Spleen (tissue), 7 donors: ENCODE measurements around the gene SMARCD3.

Experiments
- POLR2A ChIP-seq, 3 donors: fragments of 450-650 bp; IDR thresholded peaks; one replicate each; pipeline ENCODE4 v1.5.1; 2017; ENCODE audit warnings: antibody characterized with exemption in 3 of 3, mild to moderate bottlenecking in 1 of 3
- POLR2AphosphoS5 ChIP-seq, 3 donors: sonication (generic); formaldehyde crosslinking; IDR thresholded peaks; one replicate each; pipeline ENCODE4 v1.5.1; 2017; ENCODE audit warnings: antibody characterized with exemption in 3 of 3
- TF ChIP-seq, protein P1 (sequence below), 11 experiments: fragments of 200-600 bp in 7 of 11; fragments of 450-650 bp in 4 of 11; sonication (generic) in 4 of 11; IDR thresholded peaks in 8 of 11; conservative IDR thresholded peaks in 3 of 11; 1 replicate in 7 of 11; 2 replicates in 4 of 11; pipeline versions ENCODE4 v1.4.0 to v1.8.0; 2016 to 2021; ENCODE audit warnings: antibody characterized with exemption in 11 of 11, inconsistent platforms in 4 of 11, mild to moderate bottlenecking in 1 of 11
- donor health status: DM: no; HTN: no; CAD: no; lungs with moderate emphysema.
- donor health status: DM: no; HTN: no; CAD: no.
- donor health status: DM: no; HTN: no; CAD: no.

DNA sequence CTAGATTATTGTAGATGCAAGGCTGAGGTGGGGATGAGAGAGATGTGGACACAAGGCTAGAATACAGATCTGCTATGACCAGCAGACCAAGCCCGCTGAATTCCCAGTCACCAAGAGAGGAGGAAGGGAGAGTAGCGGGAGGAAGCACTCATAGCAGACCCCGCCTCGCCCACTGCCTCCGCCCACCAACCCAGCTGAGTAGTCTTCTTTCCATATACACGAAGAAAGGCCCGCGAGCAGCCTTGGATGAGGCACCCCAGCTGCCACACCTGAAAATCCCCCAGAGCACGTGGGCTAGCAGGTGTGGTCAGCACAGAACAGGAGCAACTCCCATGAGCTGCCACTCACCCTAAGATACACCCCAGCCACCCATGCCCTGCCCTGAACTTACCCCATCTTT lies 30.3 kb downstream of the SMARCD3 start:
- TF ChIP-seq POLR2A (IDR thresholded peaks at IDR 0.05) = no peak
- TF ChIP-seq, protein P1, sequence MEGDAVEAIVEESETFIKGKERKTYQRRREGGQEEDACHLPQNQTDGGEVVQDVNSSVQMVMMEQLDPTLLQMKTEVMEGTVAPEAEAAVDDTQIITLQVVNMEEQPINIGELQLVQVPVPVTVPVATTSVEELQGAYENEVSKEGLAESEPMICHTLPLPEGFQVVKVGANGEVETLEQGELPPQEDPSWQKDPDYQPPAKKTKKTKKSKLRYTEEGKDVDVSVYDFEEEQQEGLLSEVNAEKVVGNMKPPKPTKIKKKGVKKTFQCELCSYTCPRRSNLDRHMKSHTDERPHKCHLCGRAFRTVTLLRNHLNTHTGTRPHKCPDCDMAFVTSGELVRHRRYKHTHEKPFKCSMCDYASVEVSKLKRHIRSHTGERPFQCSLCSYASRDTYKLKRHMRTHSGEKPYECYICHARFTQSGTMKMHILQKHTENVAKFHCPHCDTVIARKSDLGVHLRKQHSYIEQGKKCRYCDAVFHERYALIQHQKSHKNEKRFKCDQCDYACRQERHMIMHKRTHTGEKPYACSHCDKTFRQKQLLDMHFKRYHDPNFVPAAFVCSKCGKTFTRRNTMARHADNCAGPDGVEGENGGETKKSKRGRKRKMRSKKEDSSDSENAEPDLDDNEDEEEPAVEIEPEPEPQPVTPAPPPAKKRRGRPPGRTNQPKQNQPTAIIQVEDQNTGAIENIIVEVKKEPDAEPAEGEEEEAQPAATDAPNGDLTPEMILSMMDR (IDR thresholded peaks at IDR 0.05 in 8 of 11, conservative IDR thresholded peaks at IDR 0.05 in 3 of 11) = no peak
- TF ChIP-seq POLR2AphosphoS5 (IDR thresholded peaks at IDR 0.05) = no peak
